ENCODE results near the gene MYBPH. TPM values are rescaled to one million over a fixed set of nuclear protein-coding genes. Genes with fewer than 3 reads are reported as not detected.
A peak's percentile ranks its signal among the peaks of the same experiment; 100 is the strongest.

MYBPH gene
- polyA plus RNA-seq, 3 donors: 0.04 to 0.52 (median 0.16) TPM

DNA sequence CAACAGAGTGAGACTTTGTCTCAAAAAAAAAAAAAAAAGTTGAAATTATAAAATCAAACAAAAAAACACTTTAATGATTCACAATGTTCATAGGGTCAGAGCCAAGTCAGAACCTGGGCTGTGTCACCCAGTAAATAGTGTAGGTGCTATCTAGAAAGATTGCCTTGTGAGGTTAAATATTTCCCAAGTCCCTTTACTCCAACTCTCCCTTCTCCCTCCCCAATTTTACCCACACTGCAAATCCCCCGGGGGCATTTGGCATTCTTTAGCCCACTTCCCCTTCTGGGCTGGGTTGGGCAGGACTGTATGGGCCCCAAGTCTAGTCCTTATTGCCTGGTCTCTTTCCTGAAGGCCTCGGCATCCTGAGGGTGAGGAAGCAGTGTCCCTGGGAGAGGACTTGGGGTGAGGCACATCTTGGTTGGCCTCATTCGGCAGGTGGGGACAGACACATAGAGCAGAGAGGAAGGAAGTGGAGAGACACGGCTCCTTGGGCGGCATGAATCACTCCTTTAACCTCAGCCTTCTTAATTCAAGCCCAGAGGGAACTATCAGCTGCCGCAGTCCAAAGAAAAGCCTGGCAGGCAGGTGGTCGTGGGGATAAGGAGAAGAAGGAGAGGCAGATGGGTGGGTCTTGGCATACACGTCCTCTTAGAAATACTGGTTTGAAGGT lies 39.9 kb downstream of the MYBPH start:
- H3K4me1 ChIP-seq (ENCODE audit: control insufficient read depth in 1 of 2, insufficient read depth in 2 of 2, low read length in 2 of 2): peaks cover 18 to 23% of the 10 kb centered on the region in 2 donors
- no peaks in the 10 kb centered on the region for H3K36me3 ChIP-seq (replicated peaks in 1 of 2; ENCODE audit: control insufficient read depth in 1 of 2, insufficient read depth in 2 of 2, low read length in 2 of 2)
- no peaks in the 10 kb centered on the region for H3K79me2 ChIP-seq (ENCODE audit: insufficient read depth, low read length)
- intact Hi-C loops (cut with micrococcal nuclease): no loop called here
- no peak overlapping the region for H3K4me3 ChIP-seq (replicated peaks in 1 of 3; ENCODE audit: low read depth in 2 of 3, low read length in 3 of 3)
- no peaks in the 10 kb centered on the region for H4K20me1 ChIP-seq (ENCODE audit: insufficient read depth, low read length)
- H2AFZ ChIP-seq (ENCODE audit: insufficient read depth, low read depth, low read length, poor library complexity, severe bottlenecking): no peak overlapping the region
- DNase-seq: peak; percentile 40 to 65 (median 58)
- H3K9ac ChIP-seq (ENCODE audit: insufficient read depth, low read length, poor library complexity, severe bottlenecking): no peak overlapping the region
- H3K4me1 Mint-ChIP-seq: peaks cover 23% of the 10 kb centered on the region
- H3K27ac ChIP-seq (ENCODE audit: low read depth in 1 of 2, low read length in 2 of 2): no peak overlapping the region
- TF ChIP-seq, protein P1, sequence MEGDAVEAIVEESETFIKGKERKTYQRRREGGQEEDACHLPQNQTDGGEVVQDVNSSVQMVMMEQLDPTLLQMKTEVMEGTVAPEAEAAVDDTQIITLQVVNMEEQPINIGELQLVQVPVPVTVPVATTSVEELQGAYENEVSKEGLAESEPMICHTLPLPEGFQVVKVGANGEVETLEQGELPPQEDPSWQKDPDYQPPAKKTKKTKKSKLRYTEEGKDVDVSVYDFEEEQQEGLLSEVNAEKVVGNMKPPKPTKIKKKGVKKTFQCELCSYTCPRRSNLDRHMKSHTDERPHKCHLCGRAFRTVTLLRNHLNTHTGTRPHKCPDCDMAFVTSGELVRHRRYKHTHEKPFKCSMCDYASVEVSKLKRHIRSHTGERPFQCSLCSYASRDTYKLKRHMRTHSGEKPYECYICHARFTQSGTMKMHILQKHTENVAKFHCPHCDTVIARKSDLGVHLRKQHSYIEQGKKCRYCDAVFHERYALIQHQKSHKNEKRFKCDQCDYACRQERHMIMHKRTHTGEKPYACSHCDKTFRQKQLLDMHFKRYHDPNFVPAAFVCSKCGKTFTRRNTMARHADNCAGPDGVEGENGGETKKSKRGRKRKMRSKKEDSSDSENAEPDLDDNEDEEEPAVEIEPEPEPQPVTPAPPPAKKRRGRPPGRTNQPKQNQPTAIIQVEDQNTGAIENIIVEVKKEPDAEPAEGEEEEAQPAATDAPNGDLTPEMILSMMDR (IDR thresholded peaks at IDR 0.05): no peak
- H3K4me3 Mint-ChIP-seq: peak overlapping the region in 1 of 2 donors; percentile 56
- peaks cover 24 to 48% (median 37%) of the 10 kb centered on the region in 3 donors for H3K27me3 Mint-ChIP-seq (ENCODE audit: low read depth in 3 of 3)
- no peak overlapping the region for H3K4me2 ChIP-seq (replicated peaks; ENCODE audit: extremely low read depth, low read length, poor library complexity, severe bottlenecking)
- peaks cover 16 to 61% of the 10 kb centered on the region in 2 donors for H3K27me3 ChIP-seq (ENCODE audit: control insufficient read depth in 2 of 2, insufficient read depth in 2 of 2, low read length in 2 of 2)
- H3K27ac Mint-ChIP-seq: peak overlapping the region in 2 of 7 donors; percentile 10 to 70
- WGBS (ENCODE audit: insufficient coverage): 0% methylated on average over 3 of the region's 8 CpGs
- no peaks in the 10 kb centered on the region for H3K36me3 Mint-ChIP-seq
- no peaks in the 10 kb centered on the region for H3K9me3 ChIP-seq (replicated peaks in 1 of 2; ENCODE audit: control insufficient read depth in 1 of 2, insufficient read depth in 1 of 2, low read length in 2 of 2)
- peaks cover 0 to 2% (median 0%) of the 10 kb centered on the region in 7 donors for H3K9me3 Mint-ChIP-seq

DNA sequence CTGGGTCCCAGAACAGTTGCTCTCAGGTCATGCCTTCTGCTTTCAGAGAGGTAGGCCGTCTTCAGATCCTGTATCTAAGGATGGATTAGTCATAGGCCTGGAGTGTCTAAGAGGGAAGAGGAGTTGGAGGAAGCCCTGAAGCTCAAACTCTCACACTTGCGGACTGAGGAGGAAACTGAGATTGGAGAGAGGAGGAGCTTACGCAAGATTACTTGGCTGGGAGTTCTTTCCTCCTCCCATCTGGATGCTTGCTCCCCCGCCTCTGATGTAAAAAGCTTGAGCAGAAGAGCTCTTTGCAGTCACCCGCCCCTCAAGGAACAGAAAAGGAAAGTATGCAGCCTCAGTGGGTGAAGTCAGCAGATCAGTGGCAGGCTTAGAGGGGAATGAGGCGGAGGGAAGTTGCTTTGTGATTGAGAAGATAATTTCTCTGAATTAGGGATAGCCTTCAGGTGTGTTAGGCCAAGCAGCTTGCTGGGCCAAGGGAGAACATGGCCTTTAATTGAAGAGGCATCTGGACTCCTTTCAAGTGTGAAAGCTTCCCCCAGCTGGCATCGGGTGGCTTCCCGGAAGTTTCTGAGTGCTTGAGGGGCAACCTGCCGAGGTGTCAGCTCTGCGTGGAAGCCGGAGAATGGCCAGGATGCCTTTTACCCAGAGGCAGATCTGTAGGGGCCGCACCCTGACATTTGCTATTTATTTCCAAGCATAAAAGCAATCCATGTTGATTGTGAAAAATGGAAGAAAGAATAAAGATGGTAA lies 41.5 kb downstream of the MYBPH start:
- peaks cover 0 to 2% (median 0%) of the 10 kb centered on the region in 7 donors for H3K9me3 Mint-ChIP-seq
- H3K27ac ChIP-seq (ENCODE audit: low read depth in 1 of 2, low read length in 2 of 2): no peak overlapping the region
- H3K9me3 ChIP-seq (replicated peaks in 1 of 2; ENCODE audit: control insufficient read depth in 1 of 2, insufficient read depth in 1 of 2, low read length in 2 of 2): no peaks in the 10 kb centered on the region
- intact Hi-C loops (cut with micrococcal nuclease): no loop called here
- H3K9ac ChIP-seq (ENCODE audit: insufficient read depth, low read length, poor library complexity, severe bottlenecking): no peak overlapping the region
- peaks cover 34 to 38% of the 10 kb centered on the region in 2 donors for H3K4me1 ChIP-seq (ENCODE audit: control insufficient read depth in 1 of 2, insufficient read depth in 2 of 2, low read length in 2 of 2)
- H3K4me3 Mint-ChIP-seq: peak overlapping the region in 1 of 2 donors; percentile 53
- H3K36me3 Mint-ChIP-seq: no peaks in the 10 kb centered on the region
- H3K4me1 Mint-ChIP-seq: peaks cover 36% of the 10 kb centered on the region
- no peaks in the 10 kb centered on the region for H3K36me3 ChIP-seq (replicated peaks in 1 of 2; ENCODE audit: control insufficient read depth in 1 of 2, insufficient read depth in 2 of 2, low read length in 2 of 2)
- DNase-seq: peak; percentile 18 to 43 (median 19)
- H3K27me3 ChIP-seq (ENCODE audit: control insufficient read depth in 2 of 2, insufficient read depth in 2 of 2, low read length in 2 of 2): peaks cover 16 to 50% of the 10 kb centered on the region in 2 donors
- no peak overlapping the region for H3K4me3 ChIP-seq (replicated peaks in 1 of 3; ENCODE audit: low read depth in 2 of 3, low read length in 3 of 3)
- 53% methylated on average over 3 of the region's 12 CpGs for WGBS (ENCODE audit: insufficient coverage)
- H4K20me1 ChIP-seq (ENCODE audit: insufficient read depth, low read length): no peaks in the 10 kb centered on the region
- H3K4me2 ChIP-seq (replicated peaks; ENCODE audit: extremely low read depth, low read length, poor library complexity, severe bottlenecking): no peak overlapping the region
- peak overlapping the region in 4 of 7 donors; percentile 3 to 57 (median 40) for H3K27ac Mint-ChIP-seq
- no peak overlapping the region for H2AFZ ChIP-seq (ENCODE audit: insufficient read depth, low read depth, low read length, poor library complexity, severe bottlenecking)
- peaks cover 26 to 52% (median 44%) of the 10 kb centered on the region in 3 donors for H3K27me3 Mint-ChIP-seq (ENCODE audit: low read depth in 3 of 3)
- H3K79me2 ChIP-seq (ENCODE audit: insufficient read depth, low read length): no peaks in the 10 kb centered on the region
- TF ChIP-seq, protein P1 (IDR thresholded peaks at IDR 0.05): no peak
